BLaER1 (cell line): ENCODE results near the gene SLC7A9.
A peak's percentile ranks its signal among the peaks of the same experiment; 100 is the strongest.

Experiments used
- H3K27ac ChIP-seq: shearing (Covaris generic); formaldehyde crosslinking; 2 replicates; pipeline ENCODE4 v1.8.1; 2022
- H3K27me3 ChIP-seq: shearing (Covaris generic); formaldehyde crosslinking; 2 replicates; pipeline ENCODE4 v1.8.1; 2022
- H3K36me3 ChIP-seq: shearing (Covaris generic); formaldehyde crosslinking; 2 replicates; pipeline ENCODE4 v1.8.1; 2022
- H3K4me1 ChIP-seq: shearing (Covaris generic); formaldehyde crosslinking; 2 replicates; pipeline ENCODE4 v1.8.1; 2022
- H3K4me2 ChIP-seq: shearing (Covaris generic); formaldehyde crosslinking; 2 replicates; pipeline ENCODE4 v1.8.1; 2022
- H3K4me3 ChIP-seq: shearing (Covaris generic); formaldehyde crosslinking; 2 replicates; pipeline ENCODE4 v1.8.1; 2022
- H3K9ac ChIP-seq: shearing (Covaris generic); formaldehyde crosslinking; 2 replicates; pipeline ENCODE4 v1.8.1; 2022
- H3K9me3 ChIP-seq: shearing (Covaris generic); formaldehyde crosslinking; 2 replicates; pipeline ENCODE4 v1.8.1; 2022
- H4K20me1 ChIP-seq: shearing (Covaris generic); formaldehyde crosslinking; 2 replicates; pipeline ENCODE4 v1.8.1; 2022
- Cebpa-rat ChIP-seq: shearing (Covaris generic); IDR thresholded peaks from 2 replicates; pipeline ENCODE4 v1.8.1; 2022

Gene SLC7A9

DNA sequence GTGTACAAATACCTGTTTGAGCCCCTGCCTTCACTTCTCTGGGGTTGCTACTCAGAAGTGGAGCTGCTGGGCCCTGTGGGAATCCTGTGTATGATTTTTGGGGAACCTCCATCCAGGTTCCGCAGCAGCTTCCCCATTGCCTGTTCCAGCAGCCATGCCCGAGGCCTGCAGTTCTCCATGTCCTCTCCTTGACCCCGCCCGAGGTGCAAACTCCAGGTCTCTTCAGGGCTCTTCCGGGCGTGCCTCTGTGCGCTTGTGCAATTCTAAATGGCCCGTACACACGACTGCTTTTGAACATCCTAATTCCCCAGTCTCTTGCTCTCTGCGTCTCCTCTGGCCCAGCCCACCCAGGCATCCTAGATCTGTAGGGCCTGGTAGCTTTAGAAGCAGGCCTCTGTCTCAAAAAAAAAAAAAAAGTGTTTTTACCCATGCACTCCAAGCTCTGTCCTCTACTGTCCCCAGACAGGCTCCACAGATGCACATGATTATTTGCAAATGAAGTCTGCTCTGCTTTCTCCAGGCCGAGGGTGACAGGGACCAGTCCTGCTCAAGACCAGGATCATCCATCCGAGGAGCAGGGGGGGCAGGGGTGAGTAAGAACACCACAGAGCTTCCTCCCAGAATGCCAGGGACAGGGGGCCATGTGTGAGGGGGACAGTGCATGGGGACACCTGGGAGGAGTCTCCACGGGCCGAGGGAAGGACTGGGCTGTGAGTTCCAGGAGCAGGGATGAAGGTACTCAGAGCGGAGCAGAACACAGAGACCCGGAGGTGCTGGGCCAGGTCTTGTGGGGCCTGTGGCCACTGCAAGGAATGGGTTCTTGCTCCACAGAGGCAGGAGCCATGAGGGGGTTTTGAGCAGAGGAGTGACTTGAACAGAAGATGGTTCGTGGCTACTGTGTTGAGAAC, 51.7 kb downstream of the SLC7A9 start:
- H3K4me3 ChIP-seq = no peak overlapping the region

DNA sequence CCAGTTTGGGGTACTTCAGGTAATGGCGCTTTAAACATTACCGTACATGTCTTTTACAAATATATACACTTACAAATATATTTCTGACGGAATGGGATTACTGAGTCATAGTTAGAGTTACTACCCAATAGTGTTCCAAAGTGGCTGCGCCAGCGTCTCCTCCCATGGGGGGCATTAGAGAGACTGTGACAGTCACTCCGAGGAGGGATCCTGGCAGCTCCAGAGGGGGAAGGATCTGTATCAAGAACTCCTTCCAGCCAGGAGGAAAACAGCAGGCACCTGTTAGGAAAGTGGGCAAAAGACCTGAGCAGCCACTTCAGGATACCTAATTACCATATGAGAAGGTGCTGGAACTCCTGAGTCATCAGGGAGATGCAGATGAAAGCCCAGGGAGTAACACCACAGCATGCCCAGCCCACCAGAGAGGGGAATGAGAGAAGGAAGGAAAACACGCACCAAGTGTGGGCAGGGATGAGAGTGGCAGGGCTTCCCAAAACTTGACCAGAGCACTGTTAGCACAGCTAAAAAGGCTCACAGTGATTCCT, 52.9 kb downstream of the SLC7A9 start:
- Histone ChIP-seq H3K4me1 (peaks cover 31% of the 10 kb centered on the region), H3K27me3 (no peaks in the 10 kb centered on the region), H3K4me3 (no peak overlapping the region), H4K20me1 (no peaks in the 10 kb centered on the region), H3K4me2 (no peak overlapping the region), H3K27ac (no peak overlapping the region), H3K9ac (no peak overlapping the region), H3K36me3 (no peaks in the 10 kb centered on the region), H3K9me3 (no peaks in the 10 kb centered on the region)
- TF ChIP-seq Cebpa-rat = no peak

More for the DNA sequence above, 51.7 kb downstream of the SLC7A9 start:
- no peak overlapping the region for H3K27ac ChIP-seq
- no peak overlapping the region for H3K9ac ChIP-seq
- no peaks in the 10 kb centered on the region for H4K20me1 ChIP-seq
- H3K4me1 ChIP-seq = peaks cover 31% of the 10 kb centered on the region
- TF ChIP-seq Cebpa-rat = no peak
- no peaks in the 10 kb centered on the region for H3K9me3 ChIP-seq
- no peaks in the 10 kb centered on the region for H3K27me3 ChIP-seq
- peak overlapping the region; percentile 5; the same call in 1 of the 2 replicates for H3K4me2 ChIP-seq
- no peaks in the 10 kb centered on the region for H3K36me3 ChIP-seq

DNA sequence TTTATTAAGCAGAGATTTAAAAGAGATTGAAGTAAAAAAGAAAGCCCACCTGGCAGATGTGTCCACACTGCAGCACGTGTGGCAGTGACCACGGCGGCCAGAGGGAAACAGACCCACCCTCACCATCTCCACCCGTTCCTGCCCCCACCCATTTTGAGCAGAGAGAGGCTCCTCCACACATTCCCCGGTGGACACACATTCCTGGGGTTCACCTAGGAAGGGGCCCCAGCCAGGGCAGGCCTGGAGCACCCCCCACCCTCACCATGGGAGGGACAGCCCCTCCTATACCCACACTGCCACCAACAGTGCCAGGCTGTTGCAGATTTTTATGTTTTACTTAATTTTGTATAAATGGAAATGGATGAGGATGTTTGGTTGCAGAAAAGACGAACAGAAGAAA, 54.9 kb downstream of the SLC7A9 start:
- TF ChIP-seq Cebpa-rat = no peak
- Histone ChIP-seq H3K27me3 (no peaks in the 10 kb centered on the region), H4K20me1 (no peaks in the 10 kb centered on the region), H3K4me1 (peaks cover 15% of the 10 kb centered on the region), H3K9ac (no peak overlapping the region), H3K4me2 (no peak overlapping the region), H3K9me3 (no peaks in the 10 kb centered on the region), H3K4me3 (no peak overlapping the region), H3K27ac (no peak overlapping the region), H3K36me3 (no peaks in the 10 kb centered on the region)

DNA sequence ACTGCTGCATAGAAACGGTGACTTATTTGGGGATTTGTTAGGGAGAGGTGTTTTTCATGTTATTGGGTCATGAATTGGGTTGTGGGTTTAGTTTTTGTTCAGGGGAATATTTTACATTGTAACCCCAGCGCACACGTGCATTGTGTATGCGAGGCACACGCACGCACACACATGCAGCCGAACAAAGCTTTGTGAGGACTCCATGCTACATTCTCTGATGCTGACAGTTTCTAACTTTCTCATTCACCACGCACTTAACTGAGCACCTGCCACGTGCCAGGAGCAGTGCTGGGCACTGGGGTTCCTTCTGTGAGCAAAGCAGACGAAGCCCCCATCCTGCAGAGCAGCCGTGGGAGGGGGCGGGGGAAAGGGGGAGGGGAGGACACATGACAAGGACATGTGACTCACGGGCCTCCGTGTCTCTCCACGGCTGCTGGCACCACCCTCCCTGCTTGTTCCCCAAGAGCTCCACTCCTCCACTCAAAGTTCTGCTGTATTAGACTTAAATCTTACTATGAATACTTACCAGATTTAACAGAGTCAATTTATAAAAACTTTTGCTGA, 55.6 kb downstream of the SLC7A9 start:
- TF ChIP-seq Cebpa-rat = no peak
- Histone ChIP-seq H3K27ac (no peak overlapping the region), H4K20me1 (no peaks in the 10 kb centered on the region), H3K9ac (no peak overlapping the region), H3K27me3 (no peaks in the 10 kb centered on the region), H3K36me3 (no peaks in the 10 kb centered on the region), H3K4me1 (peaks cover 10% of the 10 kb centered on the region), H3K4me2 (no peak overlapping the region), H3K9me3 (no peaks in the 10 kb centered on the region), H3K4me3 (no peak overlapping the region)

DNA sequence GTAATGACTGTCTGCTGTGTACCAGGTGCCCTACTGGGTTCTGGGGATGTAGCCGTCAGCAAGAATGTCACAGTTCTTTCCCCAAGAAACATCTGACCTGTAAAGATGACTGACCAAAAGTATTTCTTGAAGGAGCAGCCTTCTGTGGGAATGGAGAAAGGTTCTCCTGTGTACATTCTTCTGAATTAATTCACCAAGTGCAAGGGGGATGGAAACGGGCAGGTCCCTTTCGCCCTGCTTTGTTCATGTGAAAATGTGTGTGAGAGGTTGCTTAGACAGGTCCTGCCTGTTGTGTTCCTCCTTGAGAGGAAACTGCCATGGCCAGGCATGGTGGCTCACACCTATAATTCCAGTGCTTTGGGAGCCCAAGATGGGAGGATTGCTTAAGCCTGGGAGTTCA, 57.0 kb downstream of the SLC7A9 start:
- Histone ChIP-seq H3K4me3 (no peak overlapping the region), H3K4me2 (no peak overlapping the region), H3K9ac (no peak overlapping the region), H3K4me1 (no peaks in the 10 kb centered on the region), H3K27me3 (no peaks in the 10 kb centered on the region), H3K36me3 (no peaks in the 10 kb centered on the region), H4K20me1 (no peaks in the 10 kb centered on the region), H3K9me3 (no peaks in the 10 kb centered on the region), H3K27ac (no peak overlapping the region)
- TF ChIP-seq Cebpa-rat = no peak

DNA sequence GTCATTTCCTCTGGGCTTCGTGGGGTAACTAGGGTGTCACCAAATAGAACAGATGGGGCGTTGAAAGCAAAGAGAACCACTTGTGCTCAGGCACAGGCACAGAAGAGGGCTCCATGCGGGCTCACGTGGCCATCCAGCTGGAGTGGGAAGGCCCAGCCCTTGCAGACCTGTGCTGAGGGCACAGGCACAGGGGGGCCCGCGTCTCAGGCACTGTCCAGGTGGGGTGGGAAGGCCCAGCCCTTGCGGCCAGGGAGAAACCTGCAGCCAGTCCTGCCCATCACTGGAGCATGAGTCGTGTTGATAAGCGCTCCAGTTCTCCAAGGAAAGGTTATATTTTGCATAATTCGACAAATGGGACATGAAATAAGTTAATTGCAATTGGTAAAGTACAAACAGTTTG, 57.5 kb downstream of the SLC7A9 start:
- H4K20me1 ChIP-seq = no peaks in the 10 kb centered on the region
- no peak overlapping the region for H3K27ac ChIP-seq
- H3K4me1 ChIP-seq = no peaks in the 10 kb centered on the region
- H3K36me3 ChIP-seq = no peaks in the 10 kb centered on the region
- no peaks in the 10 kb centered on the region for H3K27me3 ChIP-seq
- no peaks in the 10 kb centered on the region for H3K9me3 ChIP-seq
- no peak overlapping the region for H3K4me2 ChIP-seq
- H3K9ac ChIP-seq = no peak overlapping the region
- TF ChIP-seq Cebpa-rat = no peak
- H3K4me3 ChIP-seq = no peak overlapping the region

DNA sequence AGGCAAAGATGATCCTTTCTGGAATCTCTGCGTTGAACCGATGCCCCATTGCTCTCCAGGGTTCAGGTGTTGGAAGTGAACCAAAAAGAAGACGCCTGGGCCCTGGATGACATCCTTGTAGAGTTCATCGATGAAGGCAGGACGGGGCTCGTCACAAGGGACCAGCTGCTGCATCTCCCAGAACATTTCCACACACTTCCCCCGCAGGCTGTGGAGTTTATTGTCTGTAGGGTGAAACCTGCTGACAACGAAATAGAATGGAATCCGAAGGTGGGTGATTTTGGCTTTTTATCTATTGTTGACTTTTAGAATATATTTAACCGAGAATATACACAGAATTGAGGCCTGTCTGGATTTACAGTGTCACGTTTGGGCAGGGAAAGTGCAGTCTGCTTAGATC, 58.4 kb downstream of the SLC7A9 start:
- Histone ChIP-seq H3K27me3 (no peaks in the 10 kb centered on the region), H3K27ac (no peak overlapping the region), H3K4me2 (no peak overlapping the region), H3K9me3 (no peaks in the 10 kb centered on the region), H3K9ac (no peak overlapping the region), H3K4me1 (no peaks in the 10 kb centered on the region), H3K4me3 (no peak overlapping the region), H4K20me1 (no peaks in the 10 kb centered on the region), H3K36me3 (no peaks in the 10 kb centered on the region)
- no peak for TF ChIP-seq Cebpa-rat

DNA sequence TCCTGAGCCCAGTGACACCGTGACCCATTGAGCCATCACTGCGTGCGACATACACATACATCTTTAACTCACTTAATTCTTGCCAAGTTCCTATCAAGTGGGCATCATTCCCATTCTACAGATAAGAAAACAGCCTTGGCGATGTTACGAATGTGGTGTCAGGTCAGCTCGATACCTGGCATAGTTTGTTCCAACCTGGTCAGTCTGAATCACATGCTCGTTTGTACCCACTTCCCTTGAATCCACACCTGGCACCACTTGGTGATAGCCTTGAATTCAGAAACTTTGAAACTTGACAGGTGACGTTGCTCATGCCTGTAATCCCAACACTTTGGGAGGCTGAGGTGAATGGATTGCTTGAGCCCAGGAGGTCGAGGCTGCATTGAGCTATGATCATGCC, 59.1 kb downstream of the SLC7A9 start:
- Histone ChIP-seq H3K4me3 (no peak overlapping the region), H3K4me2 (no peak overlapping the region), H4K20me1 (no peaks in the 10 kb centered on the region), H3K9me3 (no peaks in the 10 kb centered on the region), H3K9ac (no peak overlapping the region), H3K4me1 (no peaks in the 10 kb centered on the region), H3K27me3 (no peaks in the 10 kb centered on the region), H3K36me3 (no peaks in the 10 kb centered on the region), H3K27ac (no peak overlapping the region)
- no peak for TF ChIP-seq Cebpa-rat

DNA sequence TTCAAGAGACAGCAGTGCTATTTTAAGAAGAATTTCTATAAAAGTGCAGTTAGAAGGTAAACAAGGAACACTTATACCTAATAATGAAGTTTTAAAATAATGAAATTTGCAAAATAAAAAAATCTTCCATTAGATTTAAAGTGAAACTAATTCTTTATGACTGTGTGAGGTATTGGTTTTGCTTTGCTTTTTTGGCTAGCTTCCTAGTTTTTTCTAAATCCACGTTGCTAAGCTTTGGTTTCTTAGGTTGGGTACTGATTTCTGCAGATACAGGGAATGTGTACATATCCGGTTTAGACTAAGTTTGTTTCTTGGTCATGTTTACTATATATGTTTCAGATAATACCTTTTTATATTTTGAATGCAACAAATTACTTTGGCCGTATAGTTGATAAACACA, 59.8 kb downstream of the SLC7A9 start:
- no peak overlapping the region for H3K4me3 ChIP-seq
- no peak for TF ChIP-seq Cebpa-rat

DNA sequence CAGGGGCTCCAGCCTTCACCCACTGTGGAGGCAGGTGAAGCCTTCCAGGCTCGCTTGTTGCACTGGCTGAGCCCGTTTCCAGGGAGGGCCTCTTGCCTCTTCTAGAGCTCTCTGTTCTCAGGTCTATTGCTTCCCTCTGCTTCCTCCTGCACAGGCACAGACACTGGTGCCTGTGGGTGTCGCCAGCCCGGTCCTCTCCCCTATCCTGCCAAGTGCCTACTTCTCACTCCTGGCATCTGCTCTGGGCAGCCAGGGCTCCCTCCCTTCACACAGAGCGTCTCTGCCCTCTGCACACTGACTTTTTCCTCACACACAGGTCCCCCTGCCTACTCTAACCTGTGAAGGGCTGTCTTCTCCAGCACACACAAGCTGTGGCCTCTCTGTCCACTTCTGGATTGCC, 60.3 kb downstream of the SLC7A9 start:
- Histone ChIP-seq H3K27ac (no peak overlapping the region), H3K4me2 (no peak overlapping the region), H3K4me3 (no peak overlapping the region), H4K20me1 (no peaks in the 10 kb centered on the region), H3K9ac (no peak overlapping the region), H3K27me3 (no peaks in the 10 kb centered on the region), H3K9me3 (no peaks in the 10 kb centered on the region), H3K4me1 (no peaks in the 10 kb centered on the region), H3K36me3 (no peaks in the 10 kb centered on the region)
- TF ChIP-seq Cebpa-rat = no peak

More for the DNA sequence above, 59.8 kb downstream of the SLC7A9 start:
- Histone ChIP-seq H3K27me3 (no peaks in the 10 kb centered on the region), H3K4me2 (no peak overlapping the region), H4K20me1 (no peaks in the 10 kb centered on the region), H3K27ac (no peak overlapping the region), H3K36me3 (no peaks in the 10 kb centered on the region), H3K9ac (no peak overlapping the region), H3K9me3 (no peaks in the 10 kb centered on the region), H3K4me1 (no peaks in the 10 kb centered on the region)
